HG02943 (cell line): ENCODE data around the gene AMER2.
"Not testable (repeated sequence)": the region's sequence is repeated elsewhere in the genome, so short reads cannot be mapped to it uniquely, and the experiment has no call there.

ENCODE experiments used
- ATAC-seq: cut with Tn5 transposase; IDR thresholded peaks from one replicate; pipeline ENCODE4 v1.9.1; 2021; ENCODE audit warnings: mild to moderate bottlenecking, low read depth, moderate library complexity; ENCODE audit not compliant: unreplicated experiment

AMER2 gene

DNA sequence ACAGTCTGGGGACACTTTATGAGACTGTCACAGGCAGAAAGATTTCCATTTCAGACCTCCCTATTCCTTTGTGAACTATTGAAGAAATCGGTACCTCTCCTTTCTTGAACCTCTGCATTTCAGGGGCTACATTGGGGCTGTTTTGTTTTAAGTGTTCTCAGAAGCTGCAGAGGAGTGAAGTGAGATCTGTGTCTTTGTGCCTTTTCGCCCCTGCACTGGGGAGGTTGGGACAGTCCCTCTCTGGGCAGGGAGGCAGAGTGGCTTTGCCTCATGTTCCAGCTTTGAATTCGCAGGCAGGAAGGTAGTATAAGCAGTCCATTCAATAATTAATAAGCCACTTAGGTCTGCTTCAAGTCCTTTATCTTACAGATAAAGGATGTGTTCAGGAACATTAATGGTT is 9.5 kb upstream of the AMER2 start:
- ATAC-seq, result peak; percentile 24

- peak; percentile 57 for ATAC-seq
Observed at GRCh38 chr13:25180775-25181537, 8.9 kb upstream of the AMER2 start.

DNA sequence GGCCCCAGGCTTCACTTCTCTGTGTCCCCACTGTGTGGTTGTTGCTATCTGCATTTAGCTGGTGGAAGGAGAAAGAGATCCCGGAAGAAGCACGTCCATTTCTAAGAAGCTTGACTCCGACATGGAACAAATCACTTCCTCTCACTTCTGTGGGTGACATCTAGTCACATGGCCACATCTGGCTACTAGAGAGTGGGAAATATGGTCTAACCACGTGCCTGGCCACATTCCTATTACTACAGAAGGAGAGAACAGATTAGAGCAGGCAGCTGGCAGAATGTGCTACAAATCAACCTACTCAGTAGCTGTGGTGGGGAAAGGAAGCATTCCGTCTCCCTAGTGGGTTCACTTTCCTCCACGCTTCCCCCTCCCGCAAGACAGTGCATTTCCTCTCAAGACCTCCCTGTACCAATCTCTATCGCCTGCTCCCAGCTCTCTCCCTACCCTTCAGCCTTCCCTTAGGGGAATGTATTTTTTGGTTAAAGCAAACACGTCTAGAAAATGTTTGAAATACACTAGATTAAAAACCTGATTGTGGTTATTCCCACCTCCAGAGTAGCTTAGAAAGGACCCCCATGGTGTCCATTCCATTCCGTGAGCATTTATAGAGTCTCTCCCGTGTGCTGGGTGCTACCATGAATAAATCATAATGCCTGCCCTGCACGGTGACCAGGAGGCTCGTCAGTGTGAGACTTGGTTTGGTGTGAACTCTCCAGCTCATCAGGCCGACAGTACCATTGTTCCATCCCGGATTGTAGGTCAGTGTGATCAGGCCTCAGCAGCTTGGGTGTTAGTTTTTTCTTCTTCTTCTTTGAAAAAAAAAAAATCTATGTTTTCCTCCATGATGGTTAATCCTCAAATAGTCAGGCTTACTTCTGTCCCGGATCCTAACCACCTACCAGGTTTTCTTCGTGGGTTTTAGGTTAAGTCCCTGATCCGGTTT is 8.0 kb upstream of the AMER2 start:
- no peak for ATAC-seq

- ATAC-seq, result no peak
Observed at GRCh38 chr13:25179011-25179410, 6.9 kb upstream of the AMER2 start.

DNA sequence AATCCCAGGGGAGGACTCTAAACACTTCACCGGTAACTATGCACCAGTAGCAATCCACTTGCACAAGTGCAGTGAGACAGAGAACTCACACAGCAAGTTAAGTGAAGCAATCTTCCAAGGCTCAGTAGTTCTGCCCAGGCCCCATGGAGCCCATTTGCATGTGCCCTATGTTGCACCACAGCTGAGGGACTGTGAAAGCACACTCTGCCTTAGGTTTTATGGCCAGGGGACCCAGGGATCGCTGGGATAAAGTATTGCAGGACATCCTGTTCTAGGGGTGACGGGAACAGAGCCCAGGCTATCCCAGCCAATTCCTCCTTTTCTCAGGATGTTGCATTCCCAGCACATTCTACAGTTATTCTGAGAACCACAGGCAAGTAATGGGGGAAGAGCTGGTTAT is 6.0 kb upstream of the AMER2 start:
- no peak for ATAC-seq

GRCh38 chr13:25177636-25178035 is 5.5 kb upstream of the AMER2 start:
- ATAC-seq, result no peak

- no peak for ATAC-seq
Observed at GRCh38 chr13:25177012-25177411, 4.9 kb upstream of the AMER2 start.

- ATAC-seq, result no peak
Observed at GRCh38 chr13:25175431-25175830, 3.3 kb upstream of the AMER2 start.

DNA sequence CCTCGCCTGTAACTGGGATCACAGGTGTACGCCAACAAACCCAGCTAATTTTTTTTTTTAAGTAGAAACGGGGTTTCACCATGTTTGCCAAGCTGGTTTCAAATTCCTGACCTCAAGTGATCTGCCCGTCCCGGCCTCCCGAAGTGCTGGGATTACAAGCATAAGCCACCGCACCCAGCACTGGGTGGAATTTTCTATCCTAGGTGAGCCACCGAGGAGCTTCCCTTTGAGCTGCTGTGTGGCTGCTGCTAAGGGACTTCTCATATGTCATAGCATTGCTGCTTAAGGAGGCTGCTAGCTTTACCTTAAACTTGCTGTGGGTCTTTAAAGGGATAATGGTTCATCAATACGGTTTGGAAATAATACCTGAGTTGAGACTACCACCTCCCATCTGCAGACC is 2.9 kb upstream of the AMER2 start:
- ATAC-seq, result no peak

GRCh38 chr13:25174304-25174703 is 2.2 kb upstream of the AMER2 start:
- ATAC-seq, result no peak

DNA sequence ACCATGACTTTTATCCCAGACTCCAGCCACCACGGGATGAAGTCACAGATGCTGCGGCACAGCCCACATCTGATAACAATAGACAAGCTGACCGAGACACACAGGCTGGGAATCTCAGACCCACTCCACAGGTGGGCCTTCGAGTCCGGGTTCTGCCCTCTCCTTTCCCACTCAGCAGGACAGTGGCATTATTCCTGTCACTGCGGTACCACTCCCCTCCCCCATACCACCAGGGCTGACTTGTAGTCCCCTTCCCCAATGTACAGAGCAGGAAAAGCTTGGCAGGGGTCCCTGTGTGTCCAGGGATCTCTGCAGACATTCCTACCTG is 179 bp upstream of the AMER2 start:
- ATAC-seq, result no peak

DNA sequence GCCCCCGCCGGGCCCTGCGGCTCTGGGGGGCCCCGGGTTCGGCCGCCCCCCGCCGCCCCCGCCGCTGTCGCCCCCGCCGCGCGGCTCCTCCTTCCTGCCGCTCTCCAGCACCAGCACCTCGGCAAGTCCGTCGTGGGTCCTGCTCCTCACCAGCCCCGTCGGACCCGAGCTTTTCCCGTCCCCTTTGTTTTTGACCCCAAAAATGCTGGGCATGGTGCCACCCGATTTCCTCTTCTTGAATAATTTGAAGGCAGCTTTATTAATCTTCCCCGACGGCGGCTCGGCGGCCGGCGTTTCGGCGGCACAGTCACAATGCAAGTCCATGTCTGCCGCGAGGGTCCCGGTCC is 945 bp downstream of the AMER2 start:
- no peak for ATAC-seq

GRCh38 chr13:25170554-25171111 is 1.5 kb downstream of the AMER2 start:
- ATAC-seq, result no peak

DNA sequence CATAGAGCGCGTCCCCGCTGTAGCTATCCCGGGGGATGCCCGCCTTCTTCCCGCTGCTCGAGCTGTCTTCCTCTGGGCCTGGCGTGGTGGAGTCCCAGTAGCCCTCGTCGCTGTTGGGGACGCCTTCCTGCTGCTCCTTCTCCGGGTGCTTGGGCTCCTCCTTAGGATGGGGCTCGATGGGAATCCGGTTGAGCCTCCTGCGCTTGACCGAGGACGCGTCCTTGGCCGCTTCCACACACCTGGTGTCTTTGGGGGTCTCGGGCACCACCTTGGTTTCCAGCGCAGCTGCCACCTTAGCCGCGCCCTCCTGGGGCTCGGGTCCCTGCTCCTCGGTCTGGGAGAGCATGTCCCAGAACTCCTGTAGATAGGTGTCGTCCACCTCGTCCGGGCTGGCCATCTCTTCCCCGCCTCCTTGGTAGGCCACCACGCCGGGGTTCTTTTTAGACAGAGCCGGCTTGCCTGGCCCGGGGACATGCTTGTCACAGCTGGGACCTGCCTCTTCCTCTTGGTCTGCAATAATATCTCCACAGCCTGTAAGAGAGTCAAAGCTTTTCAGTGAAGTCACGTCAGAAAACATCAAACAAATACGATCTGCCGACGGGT is 2.0 kb downstream of the AMER2 start:
- no peak for ATAC-seq

DNA sequence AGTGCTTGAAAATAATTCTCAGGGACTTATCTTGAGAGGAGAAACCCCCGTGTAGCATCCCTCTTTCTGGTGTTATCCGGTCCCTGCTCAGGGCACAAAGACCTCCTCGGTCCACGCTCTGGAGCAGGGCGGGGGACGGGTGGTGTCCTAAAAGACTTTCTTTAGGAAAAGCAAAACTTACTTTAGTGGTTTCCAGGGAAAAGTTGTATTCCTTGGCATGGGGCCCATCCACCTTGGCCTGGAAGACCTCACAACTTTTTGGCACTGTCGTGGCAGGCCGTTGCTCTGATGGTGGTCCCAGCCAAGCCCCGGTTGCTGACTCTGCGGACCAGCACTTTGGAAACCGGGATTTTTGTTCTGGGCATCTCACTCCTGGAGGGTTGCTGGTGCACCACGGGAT is 2.7 kb downstream of the AMER2 start:
- no peak for ATAC-seq

DNA sequence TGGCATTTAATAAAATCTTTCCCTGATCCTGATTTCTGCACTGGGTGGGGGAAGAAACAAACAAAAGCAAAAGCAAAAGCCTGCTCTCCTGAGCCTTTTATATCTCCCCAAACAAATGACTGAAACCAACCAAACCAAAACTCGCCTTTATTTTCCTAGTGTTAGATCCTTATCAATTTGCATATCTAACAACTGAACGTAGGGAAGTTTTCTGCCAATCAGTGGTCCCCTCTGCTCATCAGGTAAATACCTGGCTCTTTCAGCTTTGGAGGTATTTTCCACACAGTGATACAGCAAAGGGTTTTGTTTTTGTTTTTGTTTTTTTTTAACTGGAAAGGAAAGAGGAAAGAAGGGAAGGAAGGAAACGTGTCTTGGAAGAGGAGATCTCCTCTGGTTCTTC is 3.3 kb downstream of the AMER2 start:
- ATAC-seq, result no peak

DNA sequence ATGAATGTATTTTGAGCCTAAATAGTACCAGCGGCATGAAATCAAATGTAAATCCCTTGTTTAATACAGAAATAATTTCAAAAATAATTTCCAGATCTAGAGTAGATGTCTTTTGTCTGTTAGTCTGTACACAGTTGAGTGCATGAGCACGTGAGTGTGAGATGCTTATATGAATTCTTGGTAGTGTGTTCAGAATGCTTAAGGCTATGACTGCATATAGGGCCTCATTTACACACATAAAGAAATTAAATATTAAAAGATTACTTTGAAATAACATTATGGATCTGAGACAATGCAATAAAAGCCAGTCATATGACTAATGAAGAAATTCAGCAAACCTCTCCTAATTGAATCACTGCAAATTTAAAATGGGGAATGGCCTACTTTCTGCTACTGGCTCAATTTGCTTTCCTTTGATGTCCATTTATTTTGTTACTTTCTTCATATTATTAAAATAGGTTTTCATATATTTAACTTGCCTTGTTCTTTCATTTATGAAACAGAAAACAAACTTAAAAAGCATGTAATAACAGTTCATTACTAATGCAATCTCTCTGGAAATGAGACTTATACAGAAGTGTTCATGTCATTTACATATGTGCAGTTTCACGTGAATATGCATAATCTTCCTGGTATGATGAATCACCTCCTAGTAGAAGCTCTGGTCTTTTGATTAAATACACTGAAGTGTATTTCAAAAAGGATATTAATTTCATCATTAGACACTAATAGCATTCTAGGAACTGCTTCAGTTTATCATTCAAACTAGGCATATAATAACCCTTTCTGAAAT is 4.5 kb downstream of the AMER2 start:
- ATAC-seq, result no peak

DNA sequence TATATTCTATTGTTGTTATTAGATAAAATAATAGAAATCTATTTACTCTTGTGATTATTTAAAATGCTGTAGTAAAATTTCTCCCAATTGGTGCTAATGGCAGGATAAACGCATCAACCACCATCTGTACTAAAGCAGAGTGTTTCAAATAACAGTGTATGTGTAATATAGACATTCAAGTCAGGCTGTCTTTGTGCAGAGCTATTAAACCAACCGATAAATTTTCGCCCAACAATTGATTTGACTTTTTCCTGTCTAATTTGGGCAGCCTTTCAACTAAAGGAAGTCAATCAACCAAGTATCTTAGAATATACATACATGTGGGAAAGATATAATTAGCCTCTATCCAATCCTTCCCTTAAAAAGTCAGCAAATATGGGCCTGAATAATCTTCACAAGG is 5.8 kb downstream of the AMER2 start:
- ATAC-seq, result no peak

GRCh38 chr13:25165663-25166062 is 6.4 kb downstream of the AMER2 start:
- ATAC-seq, result no peak

DNA sequence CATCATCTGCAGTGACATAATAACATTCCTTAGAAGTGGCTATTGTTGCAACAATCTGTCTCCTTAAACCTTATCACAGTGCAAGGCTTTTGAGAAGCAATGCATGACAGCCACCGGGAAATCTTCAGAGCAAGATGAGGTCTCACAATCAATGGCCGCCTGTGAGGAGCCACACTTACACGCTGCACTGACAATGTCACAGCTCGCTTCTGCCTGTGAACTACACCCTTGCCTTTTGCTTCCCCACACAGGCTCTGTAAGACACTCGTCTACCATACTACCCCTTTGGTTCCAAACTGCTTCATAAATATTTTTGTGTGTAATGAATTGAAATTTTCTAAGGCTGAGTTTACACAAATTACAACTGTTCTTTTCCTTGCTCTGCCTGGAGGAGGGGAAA is 6.9 kb downstream of the AMER2 start:
- ATAC-seq, result not testable (repeated sequence)
